ENCODE results near the gene DEFB114.

The DEFB114 gene

DNA sequence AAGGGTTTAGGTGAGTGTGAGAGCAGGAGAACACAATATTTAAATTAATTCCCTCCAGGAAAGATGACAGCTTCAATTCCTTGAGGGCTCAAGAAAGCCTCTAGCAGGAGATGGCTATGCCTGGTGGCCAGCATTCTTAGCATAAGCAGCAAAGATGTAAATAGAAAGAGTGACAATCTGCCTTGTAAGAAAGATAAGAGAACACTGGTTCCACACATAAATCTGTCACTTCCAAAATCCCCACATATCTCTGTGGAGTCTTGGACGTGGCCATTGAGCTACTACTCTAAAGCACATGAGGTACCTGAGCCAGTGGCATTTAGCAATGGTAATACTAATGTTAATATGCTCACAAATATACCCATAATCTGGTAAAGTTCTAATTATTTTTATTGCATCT, 29.2 kb downstream of the DEFB114 start:
- DNase-seq, result no peak

DNA sequence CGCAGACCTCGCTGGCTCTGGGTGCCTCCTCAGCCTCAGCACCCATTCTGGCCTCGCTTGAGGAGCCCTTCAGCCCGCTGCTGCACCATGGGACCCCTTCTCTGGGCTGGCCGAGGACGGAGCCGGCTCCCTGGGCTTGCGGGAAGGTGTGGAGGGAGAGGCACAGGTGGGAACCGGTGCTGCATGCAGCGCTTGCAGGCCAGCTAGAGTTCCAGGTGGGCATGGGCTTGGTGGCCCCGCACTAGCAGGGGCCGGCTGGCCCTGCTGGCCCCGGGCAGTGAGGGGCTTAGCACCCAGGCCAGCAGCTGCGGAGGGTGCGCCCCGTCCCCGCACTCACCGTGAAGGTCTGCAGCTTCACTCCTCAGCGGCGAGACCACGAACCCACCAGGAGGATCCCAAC, 30.4 kb downstream of the DEFB114 start:
- no peak for DNase-seq

DNA sequence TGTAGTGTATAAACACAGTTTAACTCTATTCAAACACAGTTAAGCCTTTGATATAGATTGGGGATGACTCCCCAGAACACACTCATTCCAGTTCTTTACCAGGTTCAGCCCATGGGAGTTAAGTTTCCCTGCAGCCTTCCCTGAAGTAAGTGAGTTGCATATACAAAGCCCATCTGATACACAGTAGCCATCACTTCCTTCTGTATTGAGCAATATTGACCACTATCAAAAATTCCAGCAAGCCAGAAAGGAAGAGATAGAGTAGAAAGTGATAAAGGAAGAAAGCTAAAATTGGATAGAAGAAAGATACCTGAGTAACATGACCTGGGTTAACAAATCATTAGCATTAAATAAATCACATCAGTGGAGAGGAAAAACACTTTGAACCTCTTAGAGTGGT, 34.6 kb downstream of the DEFB114 start:
- DNase-seq, result no peak

DNA sequence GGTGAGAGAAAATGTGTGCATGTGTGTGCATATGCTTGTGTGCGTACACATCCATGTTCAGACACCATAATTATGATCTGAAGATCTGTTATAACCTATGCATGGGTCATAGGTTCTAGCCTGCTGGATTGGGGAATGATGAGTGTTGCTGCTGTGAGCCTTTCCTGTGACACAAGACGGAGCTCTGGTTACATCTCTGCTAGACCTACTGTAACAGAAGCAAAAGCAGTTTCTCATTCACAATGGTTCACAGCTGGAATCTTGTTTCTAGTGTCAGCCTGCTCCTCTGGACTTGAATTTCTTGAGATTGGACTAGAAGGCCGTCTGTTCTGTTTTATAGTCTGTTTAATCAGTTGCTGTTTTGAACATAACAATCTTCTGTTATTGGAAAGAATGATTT, 40.1 kb downstream of the DEFB114 start:
- DNase-seq, result no peak

DNA sequence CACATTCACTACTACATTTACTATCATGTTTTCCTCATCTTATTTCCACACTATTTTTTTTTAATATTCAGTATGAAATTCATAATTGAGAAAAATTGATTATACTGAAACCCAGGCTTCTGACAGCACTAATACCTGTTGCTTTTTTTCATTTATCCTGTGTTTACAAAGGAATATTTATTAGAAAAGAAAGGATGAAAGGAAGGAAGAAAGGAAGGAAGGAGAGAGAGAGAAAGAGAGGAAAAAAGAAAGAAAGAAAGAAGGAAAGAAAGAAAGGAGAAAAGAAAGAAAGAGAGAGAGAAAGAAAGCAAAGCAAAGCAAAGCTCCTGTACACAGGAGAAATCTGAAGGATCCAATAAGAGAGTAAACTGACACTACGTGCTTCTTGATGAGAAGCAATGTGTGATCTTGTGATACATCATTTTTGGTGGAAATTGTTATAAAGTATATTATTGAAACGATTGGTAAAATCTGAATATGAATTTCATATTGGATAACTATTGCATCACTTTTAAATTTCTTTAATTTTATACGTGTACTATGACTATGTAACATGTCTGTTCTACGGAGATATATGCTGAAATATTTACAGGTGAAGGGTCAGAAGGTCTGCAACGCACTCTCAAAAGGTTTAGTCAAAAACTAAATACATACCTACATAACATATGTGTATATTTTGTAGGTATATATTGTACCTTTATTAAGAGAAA, 43.9 kb downstream of the DEFB114 start:
- no peak for DNase-seq

DNA sequence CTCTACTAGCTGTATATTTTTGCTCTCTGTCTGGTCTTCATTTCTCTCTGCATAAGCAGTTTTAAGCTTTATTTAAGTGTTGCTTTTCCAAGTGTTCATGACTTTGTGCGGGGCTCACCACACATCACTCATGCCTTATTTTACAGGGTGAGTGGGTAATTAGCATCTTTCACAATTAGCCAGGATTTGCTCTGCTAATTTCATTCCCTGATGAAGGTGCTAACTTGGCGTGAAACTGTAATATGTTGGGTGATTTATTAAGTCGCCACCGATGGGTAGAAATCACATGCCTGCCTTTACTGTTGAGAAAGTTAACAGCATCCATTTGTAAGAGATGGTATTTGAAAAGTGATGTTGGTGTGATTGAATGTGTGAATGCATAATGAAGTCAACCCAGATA, 44.7 kb downstream of the DEFB114 start:
- no peak for DNase-seq

DNA sequence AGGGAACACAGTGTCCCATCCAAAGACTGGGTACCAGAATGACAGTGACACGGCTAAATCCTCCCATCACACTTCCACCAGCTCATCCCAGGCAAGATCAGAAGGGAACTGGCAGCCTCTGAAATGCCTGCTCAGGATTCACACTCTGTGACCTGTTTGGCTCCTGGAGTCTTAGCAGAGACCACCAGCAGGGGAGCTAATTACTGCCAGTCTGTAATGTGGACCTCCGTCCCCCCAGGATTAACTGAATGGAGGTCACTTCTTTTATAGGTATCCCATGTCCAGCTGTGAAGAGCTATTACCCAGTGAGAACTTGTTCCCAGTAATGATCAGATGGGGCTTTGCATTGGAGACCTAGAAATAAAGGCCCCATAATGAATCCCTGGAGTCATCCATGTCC, 45.2 kb downstream of the DEFB114 start:
- no peak for DNase-seq

DNA sequence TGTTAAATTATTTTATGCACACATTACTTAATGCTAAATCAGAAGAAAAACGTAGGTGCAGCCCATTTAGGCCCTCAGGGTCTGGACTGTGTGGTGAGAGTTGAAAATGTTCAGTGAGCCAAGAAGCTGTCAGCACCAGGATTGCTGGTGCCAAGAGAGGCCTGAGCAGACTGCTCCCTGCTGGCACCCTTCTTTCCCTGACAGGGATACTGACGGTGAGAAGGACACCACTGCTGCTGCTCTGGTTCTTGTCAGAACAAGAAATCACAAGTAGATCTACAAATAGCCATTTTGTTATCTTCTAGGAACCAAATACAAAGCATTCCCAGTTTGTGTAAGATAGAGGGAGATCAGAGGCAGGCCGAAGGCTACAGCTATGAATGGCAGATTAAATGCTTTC, 48.9 kb downstream of the DEFB114 start:
- no peak for DNase-seq

DNA sequence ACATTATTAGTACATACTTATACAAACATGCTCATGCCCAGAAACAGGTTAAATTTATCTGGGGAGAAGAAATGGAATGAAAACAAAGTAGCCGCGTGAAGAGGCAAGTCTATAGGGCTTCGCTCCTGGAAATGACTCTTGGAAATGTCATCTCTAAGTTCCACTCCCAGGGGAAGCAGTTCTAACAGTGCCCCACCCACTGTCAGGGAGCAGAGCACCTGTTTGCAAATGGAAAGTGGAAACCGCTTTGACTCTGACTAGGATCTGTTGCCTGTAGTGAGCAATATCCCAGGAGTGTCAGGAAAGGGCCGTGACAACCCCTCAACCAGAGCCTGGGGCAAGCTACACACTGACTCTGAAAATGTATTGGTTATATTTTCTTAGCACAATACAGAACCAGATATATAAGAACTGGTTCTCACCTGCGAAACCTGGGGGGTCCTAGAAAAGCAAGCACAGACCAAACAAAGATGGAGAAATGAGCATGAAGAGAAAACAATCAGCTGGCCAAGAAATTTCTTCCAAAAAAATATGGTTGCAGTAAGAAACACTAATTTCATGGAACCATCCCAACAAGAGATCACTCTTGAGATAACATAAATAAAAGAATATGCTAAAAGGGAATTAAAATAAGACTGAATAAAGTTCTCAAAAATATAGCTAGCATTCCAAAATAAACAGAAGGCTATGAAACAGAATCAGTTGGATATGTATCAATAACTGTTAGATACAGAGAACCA, 50.2 kb downstream of the DEFB114 start:
- DNase-seq, result peak; percentile 49

DNA sequence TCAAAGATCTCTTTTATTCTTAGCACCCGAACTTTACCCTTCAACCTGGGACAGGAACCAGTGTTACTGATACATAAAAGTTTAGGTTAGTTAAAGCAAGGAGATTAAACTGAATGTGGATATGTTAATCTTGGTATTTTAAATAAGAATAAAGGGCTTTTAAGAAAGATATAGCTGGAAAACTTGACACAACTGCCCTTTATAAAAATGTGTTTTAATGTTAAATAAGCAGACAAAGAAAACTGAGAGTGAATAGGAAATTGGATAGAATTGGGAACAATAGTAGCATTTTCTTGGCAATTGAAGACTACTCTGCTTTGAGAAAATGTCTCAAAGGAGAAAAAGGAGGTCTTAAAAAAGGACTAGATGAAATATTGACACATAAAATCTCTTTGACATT, 51.8 kb downstream of the DEFB114 start:
- no peak for DNase-seq

DNA sequence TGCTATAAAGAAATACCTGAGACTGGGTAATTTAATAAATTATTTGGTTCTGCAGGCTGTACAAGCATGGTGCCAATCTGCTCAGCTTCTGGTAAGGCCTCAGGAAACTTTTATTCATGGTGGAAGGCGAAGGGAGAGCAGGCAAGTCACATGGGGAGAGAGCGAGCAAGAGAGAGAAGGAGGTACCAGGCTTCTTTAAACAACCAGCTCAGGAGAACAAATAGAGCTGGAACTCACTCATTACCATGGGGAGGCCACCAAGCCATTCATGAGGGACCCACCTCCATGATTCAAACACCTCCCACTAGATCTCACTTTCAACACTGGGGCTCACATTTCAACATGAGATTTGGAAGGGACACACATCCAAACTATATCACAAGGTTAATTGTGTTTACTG, 52.7 kb downstream of the DEFB114 start:
- no peak for DNase-seq
